Measurements from ENCODE around the gene WDR73.

Gene WDR73

DNA sequence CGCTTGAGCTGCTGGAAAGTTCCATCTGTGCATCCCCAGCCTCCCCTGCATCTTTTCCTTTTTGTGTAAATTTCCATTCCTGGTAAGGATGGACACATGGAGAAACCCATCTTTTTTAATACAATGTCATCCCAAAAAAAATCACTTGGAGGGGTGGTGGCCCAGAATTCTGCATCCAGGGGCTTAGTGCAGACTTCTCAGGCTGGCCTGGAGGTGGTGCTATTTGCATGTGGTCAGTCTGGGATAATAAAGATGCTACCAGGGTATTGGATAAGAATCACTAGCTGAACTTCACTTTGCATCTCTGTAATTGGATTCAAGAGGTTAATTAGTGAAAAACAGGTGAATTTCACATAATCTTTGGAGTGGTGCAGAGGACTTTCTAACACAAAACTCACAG, 55.1 kb downstream of the WDR73 start:
- Histone ChIP-seq H3K36me3 (ENCODE audit: control insufficient read depth in 1 of 2, insufficient read depth in 2 of 2, low read length in 2 of 2) (peaks cover 0 to 4% of the 10 kb centered on the region in 2 donors), H3K27me3 (ENCODE audit: low read depth, low read length) (no peaks in the 10 kb centered on the region), H3K27ac (ENCODE audit: low read length) (peak overlapping the region; percentile 37), H3K4me1 (ENCODE audit: control insufficient read depth in 1 of 2, insufficient read depth in 2 of 2, low read length in 2 of 2) (no peaks in the 10 kb centered on the region), H3K9me3 (ENCODE audit: control insufficient read depth in 1 of 2, low read length in 2 of 2) (no peaks in the 10 kb centered on the region), H3K4me3 (ENCODE audit: low read depth in 1 of 2, low read length in 2 of 2) (no peak overlapping the region)

DNA sequence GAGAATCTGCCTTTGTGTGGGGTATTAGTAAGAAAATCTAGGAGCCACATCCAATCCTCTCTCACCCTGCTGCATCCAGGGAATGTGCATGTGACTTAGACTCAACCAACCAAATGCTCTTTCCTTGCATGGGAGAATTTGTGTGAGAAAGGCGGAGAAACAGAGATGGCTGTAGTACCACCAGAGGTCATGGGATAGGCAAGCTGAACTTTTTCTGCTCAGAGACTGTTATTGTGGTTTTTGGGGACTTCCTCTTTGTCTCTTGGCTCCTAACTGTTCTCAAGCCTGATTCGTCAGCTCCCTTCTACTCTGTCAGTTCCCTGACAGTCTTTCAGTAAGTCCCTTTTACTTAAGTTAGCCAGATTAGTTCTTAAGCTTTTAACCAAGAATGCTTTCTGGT, 55.8 kb downstream of the WDR73 start:
- no peaks in the 10 kb centered on the region for H3K27me3 ChIP-seq (ENCODE audit: low read depth, low read length)
- no peak overlapping the region for H3K4me3 ChIP-seq (ENCODE audit: low read depth in 1 of 2, low read length in 2 of 2)
- H3K27ac ChIP-seq (ENCODE audit: low read length), result peak overlapping the region; percentile 37
- no peaks in the 10 kb centered on the region for H3K4me1 ChIP-seq (ENCODE audit: control insufficient read depth in 1 of 2, insufficient read depth in 2 of 2, low read length in 2 of 2)
- H3K36me3 ChIP-seq (ENCODE audit: control insufficient read depth in 1 of 2, insufficient read depth in 2 of 2, low read length in 2 of 2), result no peaks in the 10 kb centered on the region
- no peaks in the 10 kb centered on the region for H3K9me3 ChIP-seq (ENCODE audit: control insufficient read depth in 1 of 2, low read length in 2 of 2)

DNA sequence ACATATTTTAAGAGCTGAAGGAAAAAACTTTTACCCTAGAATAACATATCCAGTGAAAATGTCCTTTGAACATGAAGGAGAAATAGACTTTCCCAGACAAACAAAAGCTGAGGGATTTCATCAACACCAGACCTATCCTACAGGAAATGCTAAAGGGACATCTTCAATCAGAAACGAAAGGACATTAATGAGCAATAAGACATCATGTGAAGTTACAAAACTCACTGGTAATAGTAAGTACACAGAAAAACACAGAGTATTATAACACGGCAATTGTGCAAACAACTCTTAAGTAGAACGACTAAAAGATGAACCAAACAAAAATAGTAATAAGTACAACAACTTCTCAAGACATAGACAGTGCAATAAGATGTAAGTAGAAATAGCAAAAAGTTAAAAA, 56.8 kb downstream of the WDR73 start:
- Histone ChIP-seq H3K4me1 (ENCODE audit: control insufficient read depth in 1 of 2, insufficient read depth in 2 of 2, low read length in 2 of 2) (no peaks in the 10 kb centered on the region), H3K27ac (ENCODE audit: low read length) (no peak overlapping the region), H3K27me3 (ENCODE audit: low read depth, low read length) (no peaks in the 10 kb centered on the region), H3K4me3 (ENCODE audit: low read depth in 1 of 2, low read length in 2 of 2) (no peak overlapping the region), H3K9me3 (ENCODE audit: control insufficient read depth in 1 of 2, low read length in 2 of 2) (no peaks in the 10 kb centered on the region), H3K36me3 (ENCODE audit: control insufficient read depth in 1 of 2, insufficient read depth in 2 of 2, low read length in 2 of 2) (no peaks in the 10 kb centered on the region)

GRCh38 chr15:84595660-84596059, 58.4 kb downstream of the WDR73 start:
- Histone ChIP-seq H3K4me3 (ENCODE audit: low read depth in 1 of 2, low read length in 2 of 2) (no peak overlapping the region), H3K27ac (ENCODE audit: low read length) (no peak overlapping the region), H3K4me1 (ENCODE audit: control insufficient read depth in 1 of 2, insufficient read depth in 2 of 2, low read length in 2 of 2) (no peaks in the 10 kb centered on the region)

GRCh38 chr15:84594617-84595290, 59.3 kb downstream of the WDR73 start:
- Histone ChIP-seq H3K9me3 (ENCODE audit: control insufficient read depth in 1 of 2, low read length in 2 of 2) (no peaks in the 10 kb centered on the region), H3K4me3 (ENCODE audit: low read depth in 1 of 2, low read length in 2 of 2) (no peak overlapping the region), H3K4me1 (ENCODE audit: control insufficient read depth in 1 of 2, insufficient read depth in 2 of 2, low read length in 2 of 2) (no peaks in the 10 kb centered on the region), H3K27me3 (ENCODE audit: low read depth, low read length) (no peaks in the 10 kb centered on the region), H3K27ac (ENCODE audit: low read length) (no peak overlapping the region), H3K36me3 (ENCODE audit: control insufficient read depth in 1 of 2, insufficient read depth in 2 of 2, low read length in 2 of 2) (no peaks in the 10 kb centered on the region)

More at GRCh38 chr15:84595660-84596059, 58.4 kb downstream of the WDR73 start:
- Histone ChIP-seq H3K9me3 (ENCODE audit: control insufficient read depth in 1 of 2, low read length in 2 of 2) (no peaks in the 10 kb centered on the region), H3K27me3 (ENCODE audit: low read depth, low read length) (no peaks in the 10 kb centered on the region), H3K36me3 (ENCODE audit: control insufficient read depth in 1 of 2, insufficient read depth in 2 of 2, low read length in 2 of 2) (no peaks in the 10 kb centered on the region)

- peaks cover 0 to 9% of the 10 kb centered on the region in 2 donors for H3K4me1 ChIP-seq (ENCODE audit: control insufficient read depth in 1 of 2, insufficient read depth in 2 of 2, low read length in 2 of 2)
- H3K27ac ChIP-seq (ENCODE audit: low read length), result no peak overlapping the region
- no peaks in the 10 kb centered on the region for H3K36me3 ChIP-seq (ENCODE audit: control insufficient read depth in 1 of 2, insufficient read depth in 2 of 2, low read length in 2 of 2)
- H3K9me3 ChIP-seq (ENCODE audit: control insufficient read depth in 1 of 2, low read length in 2 of 2), result no peaks in the 10 kb centered on the region
- H3K4me3 ChIP-seq (ENCODE audit: low read depth in 1 of 2, low read length in 2 of 2), result no peak overlapping the region
- H3K27me3 ChIP-seq (ENCODE audit: low read depth, low read length), result no peaks in the 10 kb centered on the region
Observed at GRCh38 chr15:84591815-84592214, 62.3 kb downstream of the WDR73 start.

GRCh38 chr15:84590406-84590805, 63.7 kb downstream of the WDR73 start:
- H3K4me3 ChIP-seq (ENCODE audit: low read depth in 1 of 2, low read length in 2 of 2), result no peak overlapping the region

More at GRCh38 chr15:84590406-84590805, 63.7 kb downstream of the WDR73 start:
- Histone ChIP-seq H3K9me3 (ENCODE audit: control insufficient read depth in 1 of 2, low read length in 2 of 2) (no peaks in the 10 kb centered on the region), H3K27me3 (ENCODE audit: low read depth, low read length) (no peaks in the 10 kb centered on the region), H3K36me3 (ENCODE audit: control insufficient read depth in 1 of 2, insufficient read depth in 2 of 2, low read length in 2 of 2) (no peaks in the 10 kb centered on the region), H3K4me1 (ENCODE audit: control insufficient read depth in 1 of 2, insufficient read depth in 2 of 2, low read length in 2 of 2) (peaks cover 0 to 9% of the 10 kb centered on the region in 2 donors), H3K27ac (ENCODE audit: low read length) (no peak overlapping the region)
